ENCODE results near the gene MAGEA11. TPM values are rescaled to one million over a fixed set of nuclear protein-coding genes. Genes with fewer than 3 reads are reported as not detected.

MAGEA11 gene, protein sequence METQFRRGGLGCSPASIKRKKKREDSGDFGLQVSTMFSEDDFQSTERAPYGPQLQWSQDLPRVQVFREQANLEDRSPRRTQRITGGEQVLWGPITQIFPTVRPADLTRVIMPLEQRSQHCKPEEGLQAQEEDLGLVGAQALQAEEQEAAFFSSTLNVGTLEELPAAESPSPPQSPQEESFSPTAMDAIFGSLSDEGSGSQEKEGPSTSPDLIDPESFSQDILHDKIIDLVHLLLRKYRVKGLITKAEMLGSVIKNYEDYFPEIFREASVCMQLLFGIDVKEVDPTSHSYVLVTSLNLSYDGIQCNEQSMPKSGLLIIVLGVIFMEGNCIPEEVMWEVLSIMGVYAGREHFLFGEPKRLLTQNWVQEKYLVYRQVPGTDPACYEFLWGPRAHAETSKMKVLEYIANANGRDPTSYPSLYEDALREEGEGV
- total RNA-seq, result not detected in 2 replicates

DNA sequence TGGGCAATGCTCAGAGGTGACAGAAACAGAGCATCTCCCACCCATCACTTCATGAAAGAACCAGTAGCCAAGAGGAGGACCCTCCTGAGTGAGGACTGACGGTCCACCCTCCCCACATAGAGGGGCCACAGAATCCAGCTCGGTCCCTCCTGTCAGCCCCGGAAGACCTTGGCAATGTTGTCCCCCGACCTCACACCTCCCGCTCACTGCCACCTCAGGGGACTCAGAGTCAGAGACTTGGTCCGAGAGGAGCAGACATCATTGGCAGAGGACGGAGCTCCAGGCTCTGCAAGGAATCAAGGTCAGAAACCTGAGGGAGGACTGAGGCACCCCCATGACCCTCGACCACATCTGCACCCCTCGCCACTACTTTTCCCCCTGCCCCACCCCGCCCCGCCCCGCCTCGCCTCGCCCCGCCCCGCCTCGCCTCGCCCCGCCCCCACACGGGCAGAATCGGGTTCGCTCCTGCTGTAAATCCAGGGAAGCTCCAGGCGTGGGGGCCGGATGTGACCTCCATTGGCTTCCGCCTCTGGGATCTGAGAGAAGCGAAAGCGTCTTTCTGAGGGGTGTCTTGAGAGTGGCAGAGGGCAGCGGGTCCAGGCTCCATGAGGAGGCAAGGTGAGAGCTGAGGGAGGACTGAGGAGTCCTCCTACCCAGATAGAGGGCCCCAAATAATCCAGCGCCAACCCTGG lies at the start of gene MAGEA11:
TSS of gene MAGEA11 (plus strand) at position 516 of the 692 bp plus-strand sequence. CDS start 1,100 bp downstream, outside the sequence.

Other genes with a start within 250 kb of the MAGEA11 start
- gene IDS, start 206.8 kb upstream of the MAGEA11 start, total RNA-seq, result 25.7 and 33.1 TPM in 2 replicates
- gene EOLA1, start 171.0 kb upstream of the MAGEA11 start, total RNA-seq, result 12.6 and 18.1 TPM in 2 replicates
- not detected in 2 replicates for gene HSFX3, start 162.1 kb upstream of the MAGEA11 start, total RNA-seq
- not detected in 2 replicates for gene MAGEA9B, start 124.6 kb upstream of the MAGEA11 start, total RNA-seq
- 0.26 and 0.32 TPM in 2 replicates for gene HSFX2, start 116.7 kb upstream of the MAGEA11 start, total RNA-seq
- 18.0 and 23.9 TPM in 2 replicates for gene TMEM185A, start 80.3 kb upstream of the MAGEA11 start, total RNA-seq
- gene HSFX1, start 62.0 kb downstream of the MAGEA11 start, total RNA-seq, result 0.47 and 0.94 TPM in 2 replicates
- gene MAGEA9, start 69.9 kb downstream of the MAGEA11 start, total RNA-seq, result not detected in 2 replicates
- gene MAGEA8, start 169.1 kb downstream of the MAGEA11 start, total RNA-seq, result not detected in 2 replicates
- gene HSFX4, start 217.5 kb downstream of the MAGEA11 start, total RNA-seq, result not detected in 2 replicates
- 11.7 and 18.7 TPM in 2 replicates for gene EOLA2, start 226.4 kb downstream of the MAGEA11 start, total RNA-seq